ENCODE data around the gene PEX5L.
A peak's percentile ranks its signal among the peaks of the same experiment; 100 is the strongest.

The PEX5L gene

GRCh38 chr3:179955286-179955685 lies 81.5 kb downstream of the PEX5L start:
- no peak for DNase-seq (ENCODE audit: low read depth)

- DNase-seq (ENCODE audit: low read depth), result no peak
These were observed 82.5 kb downstream of the PEX5L start for GRCh38 chr3:179953993-179954870.

GRCh38 chr3:179950840-179951239 lies 85.9 kb downstream of the PEX5L start:
- DNase-seq (ENCODE audit: low read depth), result no peak

GRCh38 chr3:179949869-179950268 lies 86.9 kb downstream of the PEX5L start:
- DNase-seq (ENCODE audit: low read depth), result no peak

GRCh38 chr3:179949412-179949811 lies 87.3 kb downstream of the PEX5L start:
- DNase-seq (ENCODE audit: low read depth), result no peak

GRCh38 chr3:179948740-179949139 lies 88.0 kb downstream of the PEX5L start:
- DNase-seq (ENCODE audit: low read depth), result no peak

GRCh38 chr3:179945569-179945968 lies 91.2 kb downstream of the PEX5L start:
- DNase-seq (ENCODE audit: low read depth), result no peak

GRCh38 chr3:179943117-179943880 lies 93.4 kb downstream of the PEX5L start:
- DNase-seq (ENCODE audit: low read depth), result no peak

GRCh38 chr3:179942553-179943075 lies 94.1 kb downstream of the PEX5L start:
- DNase-seq (ENCODE audit: low read depth), result no peak

GRCh38 chr3:179935710-179936109 lies 101.0 kb downstream of the PEX5L start:
- DNase-seq (ENCODE audit: low read depth), result no peak

- no peak for DNase-seq (ENCODE audit: low read depth)
These were observed 102.8 kb downstream of the PEX5L start for GRCh38 chr3:179933914-179934313.

- no peak for DNase-seq (ENCODE audit: low read depth)
These were observed 103.7 kb downstream of the PEX5L start for GRCh38 chr3:179933080-179933479.

- DNase-seq (ENCODE audit: low read depth), result no peak
These were observed 104.1 kb downstream of the PEX5L start for GRCh38 chr3:179932674-179933073.

- peak; percentile 4 for DNase-seq (ENCODE audit: low read depth)
These were observed 107.6 kb downstream of the PEX5L start for GRCh38 chr3:179929091-179929529.

- no peak for DNase-seq (ENCODE audit: low read depth)
These were observed 109.5 kb downstream of the PEX5L start for GRCh38 chr3:179927191-179927590.

- no peak for DNase-seq (ENCODE audit: low read depth)
These were observed 114.8 kb downstream of the PEX5L start for GRCh38 chr3:179921951-179922350.

GRCh38 chr3:179921500-179921899 lies 115.2 kb downstream of the PEX5L start:
- no peak for DNase-seq (ENCODE audit: low read depth)

GRCh38 chr3:179907784-179908482 lies 128.8 kb downstream of the PEX5L start:
- no peak for DNase-seq (ENCODE audit: low read depth)

GRCh38 chr3:179902061-179902460 lies 134.7 kb downstream of the PEX5L start:
- DNase-seq (ENCODE audit: low read depth), result no peak

- peak; percentile 39 for DNase-seq (ENCODE audit: low read depth)
These were observed 138.7 kb downstream of the PEX5L start for GRCh38 chr3:179898024-179898423.

GRCh38 chr3:179897231-179897630 lies 139.5 kb downstream of the PEX5L start:
- no peak for DNase-seq (ENCODE audit: low read depth)

GRCh38 chr3:179896507-179896906 lies 140.2 kb downstream of the PEX5L start:
- no peak for DNase-seq (ENCODE audit: low read depth)
